Right atrium auricular region (tissue), 2 donors: ENCODE results near the gene TYMP. TPM values are rescaled to one million over a fixed set of nuclear protein-coding genes. Genes with fewer than 3 reads are reported as not detected.

Experiments
- DNase-seq: peaks from one replicate; pipeline ENCODE4 v3.0.0-alpha.2; 2019; ENCODE audit warnings: low spot score
- H3K27ac ChIP-seq, 2 donors: fragments of 200-600 bp; sonication (generic); 1 replicate in 1 of 2; 2 replicates in 1 of 2; pipeline ENCODE4 v1.5.1; 2016 to 2019
- H3K27me3 ChIP-seq, 2 donors: fragments of 200-600 bp; sonication (generic); one replicate each; pipeline versions ENCODE4 v1.5.1 to v1.6.0; 2017 to 2019
- H3K36me3 ChIP-seq: fragments of 200-600 bp; sonication (generic); one replicate; pipeline ENCODE4 v1.5.1; 2016
- H3K4me1 ChIP-seq, 2 donors: fragments of 200-600 bp; sonication (generic); one replicate each; pipeline versions ENCODE4 v1.5.1 to v1.6.0; 2017 to 2019
- H3K4me3 ChIP-seq, 2 donors: fragments of 200-600 bp; sonication (generic); 1 replicate in 1 of 2; 2 replicates in 1 of 2; pipeline ENCODE4 v1.5.1; 2017 to 2019; ENCODE audit warnings: mild to moderate bottlenecking in 1 of 2, moderate library complexity in 1 of 2
- H3K9me3 ChIP-seq, 2 donors: fragments of 200-600 bp; sonication (generic); one replicate each; pipeline ENCODE4 v1.5.1; 2019
- CTCF ChIP-seq, 2 donors: fragments of 200-600 bp; sonication (generic); IDR thresholded peaks; one replicate each; pipeline ENCODE4 v1.5.1; 2019; ENCODE audit warnings: antibody characterized with exemption in 2 of 2
- total RNA-seq, 2 donors: library from RNA; depleted of rRNA; stranded (reverse); fragments of >200 nt; gene quantifications; one replicate each; pipeline ENCODE4 v1.1.0, GENCODE V29; 2016

TYMP gene
- total RNA-seq, 2 donors from 2014 or later: 9.1 to 35.8 TPM

GRCh38 chr22:50488886-50489285 lies 40.9 kb downstream of the TYMP start:
- Histone ChIP-seq H3K36me3 (no peaks in the 10 kb centered on the region), H3K4me3 (no peak overlapping the region), H3K27me3 (no peaks in the 10 kb centered on the region), H3K4me1 (no peaks in the 10 kb centered on the region), H3K9me3 (no peaks in the 10 kb centered on the region), H3K27ac (no peak overlapping the region)
- no peak for DNase-seq
- no peak for TF ChIP-seq CTCF (IDR thresholded peaks at IDR 0.05)

- H3K9me3 ChIP-seq: no peaks in the 10 kb centered on the region
- no peaks in the 10 kb centered on the region for H3K4me1 ChIP-seq
- no peak overlapping the region for H3K4me3 ChIP-seq
- no peak for TF ChIP-seq CTCF (IDR thresholded peaks at IDR 0.05)
- no peaks in the 10 kb centered on the region for H3K27me3 ChIP-seq
- no peaks in the 10 kb centered on the region for H3K36me3 ChIP-seq
- no peak for DNase-seq
- H3K27ac ChIP-seq: no peak overlapping the region
Observed at GRCh38 chr22:50488006-50488677, 41.7 kb downstream of the TYMP start.

- H3K9me3 ChIP-seq: no peaks in the 10 kb centered on the region
- TF ChIP-seq CTCF (IDR thresholded peaks at IDR 0.05): no peak
- no peaks in the 10 kb centered on the region for H3K36me3 ChIP-seq
- H3K4me3 ChIP-seq: no peak overlapping the region
- no peak for DNase-seq
- H3K27ac ChIP-seq: no peak overlapping the region
- peaks cover 0 to 6% of the 10 kb centered on the region in 2 donors for H3K27me3 ChIP-seq
- H3K4me1 ChIP-seq: no peaks in the 10 kb centered on the region
Observed at GRCh38 chr22:50487290-50488005, 42.4 kb downstream of the TYMP start.

GRCh38 chr22:50486561-50487289 lies 43.1 kb downstream of the TYMP start, which contains the start of gene MIOX:
Gene MIOX, plus strand, starts transcription at chr22:50486859. Its CDS starts 39 bp downstream, at chr22:50486898.
- H3K4me3 ChIP-seq: no peak within 1 kb of the TSS
- TF ChIP-seq CTCF (IDR thresholded peaks at IDR 0.05): no peak
- peaks cover 0 to 5% of the 10 kb centered on the region in 2 donors for H3K4me1 ChIP-seq
- DNase-seq: no peak
- H3K27ac ChIP-seq: no peak within 1 kb of the TSS
- no peaks in the 10 kb centered on the region for H3K9me3 ChIP-seq
- H3K27me3 ChIP-seq: peaks cover 6 to 13% of the 10 kb centered on the region in 2 donors
- H3K36me3 ChIP-seq: no peaks in the 10 kb centered on the region

- Histone ChIP-seq H3K4me1 (peaks cover 0 to 14% of the 10 kb centered on the region in 2 donors), H3K9me3 (no peaks in the 10 kb centered on the region), H3K4me3 (no peak overlapping the region), H3K27me3 (peaks cover 12 to 23% of the 10 kb centered on the region in 2 donors), H3K27ac (no peak overlapping the region), H3K36me3 (no peaks in the 10 kb centered on the region)
- TF ChIP-seq CTCF (IDR thresholded peaks at IDR 0.05): no peak
- DNase-seq: no peak
Observed at GRCh38 chr22:50485221-50486131, 44.3 kb downstream of the TYMP start.
